HepG2 (cell line): Measurements from ENCODE around the gene UBR3. TPM values are rescaled to one million over a fixed set of nuclear protein-coding genes. Genes with fewer than 3 reads are reported as not detected.

Experiments
- ESRRA ChIP-seq: sonication (generic); formaldehyde crosslinking; IDR thresholded peaks from 2 replicates; pipeline ENCODE4 v1.5.1; 2020; ENCODE audit warnings: mild to moderate bottlenecking, low read depth, missing genetic modification reagents
- ZNF292 ChIP-seq: sonication (generic); formaldehyde crosslinking; IDR thresholded peaks from 2 replicates; pipeline ENCODE4 v1.8.1; 2022; ENCODE audit warnings: mild to moderate bottlenecking, low read depth, missing genetic modification reagents, borderline replicate concordance
- ZNF781 ChIP-seq: sonication (generic); formaldehyde crosslinking; IDR thresholded peaks from 2 replicates; pipeline ENCODE4 v1.5.1; 2020; ENCODE audit warnings: borderline replicate concordance, mild to moderate bottlenecking, missing genetic modification reagents; ENCODE audit errors: not compliant biosample characterization
- polyA plus RNA-seq, 8 experiments: library from polyadenylated mRNA; depleted of rRNA in 3 of 8; stranded (reverse) in 7 of 8; unstranded in 1 of 8; fragments of >200 nt; fragmentation: Illumina TruSeq in 4 of 8; extraction: Trizol in 4 of 8; gene quantifications; 2 replicates each; pipeline versions ENCODE4 v1.2.1 to v1.2.3, GENCODE V29; 2011 to 2016; ENCODE audit warnings: low read depth in 4 of 8, missing spikeins in 1 of 8, mixed read lengths in 1 of 8; ENCODE audit not compliant: insufficient read depth in 1 of 8
- total RNA-seq, 5 experiments: library from RNA; depleted of rRNA; stranded (reverse); fragments of >200 nt; fragmentation: Illumina TruSeq; extraction: Trizol; gene quantifications; 2 replicates each; pipeline ENCODE4 v1.2.3, GENCODE V29; 2016; ENCODE audit warnings: low read depth in 1 of 5
- TF ChIP-seq, protein P1 (sequence below), 2 experiments: sonication (generic) in 1 of 2; formaldehyde crosslinking in 1 of 2; IDR thresholded peaks; 2 replicates each; pipeline versions ENCODE4 v1.4.0 to v1.6.1; 2016 to 2020; ENCODE audit warnings: borderline replicate concordance in 1 of 2, low read depth in 1 of 2, mild to moderate bottlenecking in 1 of 2, missing genetic modification reagents in 1 of 2
- TF ChIP-seq, protein P2 (sequence below): sonication (generic); formaldehyde crosslinking; IDR thresholded peaks from 2 replicates; pipeline ENCODE4 v1.5.1; 2020; ENCODE audit warnings: missing genetic modification reagents, mild to moderate bottlenecking, borderline replicate concordance

UBR3 gene
- total and polyA plus RNA-seq, 2 of the 13 experiments (the other 11 are each of a cell fraction or from before 2014, with no cell fraction given): 15.1 to 28.0 TPM

GRCh38 chr2:170121689-170122088, 294.4 kb downstream of the UBR3 start (continued):
- TF ChIP-seq, protein P1, sequence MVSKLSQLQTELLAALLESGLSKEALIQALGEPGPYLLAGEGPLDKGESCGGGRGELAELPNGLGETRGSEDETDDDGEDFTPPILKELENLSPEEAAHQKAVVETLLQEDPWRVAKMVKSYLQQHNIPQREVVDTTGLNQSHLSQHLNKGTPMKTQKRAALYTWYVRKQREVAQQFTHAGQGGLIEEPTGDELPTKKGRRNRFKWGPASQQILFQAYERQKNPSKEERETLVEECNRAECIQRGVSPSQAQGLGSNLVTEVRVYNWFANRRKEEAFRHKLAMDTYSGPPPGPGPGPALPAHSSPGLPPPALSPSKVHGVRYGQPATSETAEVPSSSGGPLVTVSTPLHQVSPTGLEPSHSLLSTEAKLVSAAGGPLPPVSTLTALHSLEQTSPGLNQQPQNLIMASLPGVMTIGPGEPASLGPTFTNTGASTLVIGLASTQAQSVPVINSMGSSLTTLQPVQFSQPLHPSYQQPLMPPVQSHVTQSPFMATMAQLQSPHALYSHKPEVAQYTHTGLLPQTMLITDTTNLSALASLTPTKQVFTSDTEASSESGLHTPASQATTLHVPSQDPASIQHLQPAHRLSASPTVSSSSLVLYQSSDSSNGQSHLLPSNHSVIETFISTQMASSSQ (IDR thresholded peaks at IDR 0.05; ENCODE audit: low read depth): no peak
- TF ChIP-seq, protein P1 (CRISPR knock-in tag; IDR thresholded peaks at IDR 0.05; ENCODE audit: borderline replicate concordance): no peak
- TF ChIP-seq ZNF781 (CRISPR knock-in tag) (no peak), ZNF292 (CRISPR knock-in tag) (no peak), ESRRA (CRISPR knock-in tag) (no peak)
- TF ChIP-seq, protein P2, sequence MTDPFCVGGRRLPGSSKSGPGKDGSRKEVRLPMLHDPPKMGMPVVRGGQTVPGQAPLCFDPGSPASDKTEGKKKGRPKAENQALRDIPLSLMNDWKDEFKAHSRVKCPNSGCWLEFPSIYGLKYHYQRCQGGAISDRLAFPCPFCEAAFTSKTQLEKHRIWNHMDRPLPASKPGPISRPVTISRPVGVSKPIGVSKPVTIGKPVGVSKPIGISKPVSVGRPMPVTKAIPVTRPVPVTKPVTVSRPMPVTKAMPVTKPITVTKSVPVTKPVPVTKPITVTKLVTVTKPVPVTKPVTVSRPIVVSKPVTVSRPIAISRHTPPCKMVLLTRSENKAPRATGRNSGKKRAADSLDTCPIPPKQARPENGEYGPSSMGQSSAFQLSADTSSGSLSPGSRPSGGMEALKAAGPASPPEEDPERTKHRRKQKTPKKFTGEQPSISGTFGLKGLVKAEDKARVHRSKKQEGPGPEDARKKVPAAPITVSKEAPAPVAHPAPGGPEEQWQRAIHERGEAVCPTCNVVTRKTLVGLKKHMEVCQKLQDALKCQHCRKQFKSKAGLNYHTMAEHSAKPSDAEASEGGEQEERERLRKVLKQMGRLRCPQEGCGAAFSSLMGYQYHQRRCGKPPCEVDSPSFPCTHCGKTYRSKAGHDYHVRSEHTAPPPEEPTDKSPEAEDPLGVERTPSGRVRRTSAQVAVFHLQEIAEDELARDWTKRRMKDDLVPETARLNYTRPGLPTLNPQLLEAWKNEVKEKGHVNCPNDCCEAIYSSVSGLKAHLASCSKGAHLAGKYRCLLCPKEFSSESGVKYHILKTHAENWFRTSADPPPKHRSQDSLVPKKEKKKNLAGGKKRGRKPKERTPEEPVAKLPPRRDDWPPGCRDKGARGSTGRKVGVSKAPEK (CRISPR knock-in tag): no peak
